Activated CD4-positive, alpha-beta T cell treated with anti-CD3 and anti-CD28 coated beads for 48 hours (primary cell): ENCODE measurements around the gene VSTM5.
"Not testable (repeated sequence)": the region's sequence is repeated elsewhere in the genome, so short reads cannot be mapped to it uniquely, and the experiment has no call there.

Experiments used
- DNase-seq: peaks from one replicate; pipeline ENCODE4 v3.0.0-alpha.2; 2020

VSTM5 gene

GRCh38 chr11:93784935-93785360 lies 65.5 kb downstream of the VSTM5 start:
- peak; percentile 44 for DNase-seq

- DNase-seq, result peak; percentile 93
Observed at GRCh38 chr11:93784145-93784934, 66.1 kb downstream of the VSTM5 start, which contains the start of gene MED17. TSS of gene MED17 (plus strand) at chr11:93784282. CDS start at chr11:93784514, 232 bp downstream.

DNA sequence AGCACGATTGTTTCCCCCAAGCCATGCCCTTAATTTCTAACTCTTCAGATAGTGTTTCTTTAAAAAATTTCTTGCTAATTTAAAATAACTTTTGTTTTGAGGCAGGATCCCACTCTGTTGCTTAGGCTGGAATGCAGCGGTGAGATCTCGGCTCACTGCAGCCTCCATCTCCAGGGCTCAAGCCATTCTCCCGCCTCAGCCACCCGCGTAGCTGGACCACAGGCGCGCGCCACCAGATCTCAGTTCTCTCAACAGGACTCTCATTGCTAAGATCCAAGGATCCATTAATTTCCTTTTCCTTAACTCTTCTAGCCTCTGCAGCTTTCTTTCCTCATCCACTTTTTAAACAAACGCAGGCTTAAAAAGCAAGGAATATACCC lies 66.7 kb downstream of the VSTM5 start:
- no peak for DNase-seq

GRCh38 chr11:93783362-93783761 lies 67.1 kb downstream of the VSTM5 start:
- DNase-seq, result no peak

- DNase-seq, result peak; percentile 21
Observed at GRCh38 chr11:93775289-93775688, 75.1 kb downstream of the VSTM5 start.

- not testable (repeated sequence) for DNase-seq
Observed at GRCh38 chr11:93774560-93774959, 75.9 kb downstream of the VSTM5 start.

DNA sequence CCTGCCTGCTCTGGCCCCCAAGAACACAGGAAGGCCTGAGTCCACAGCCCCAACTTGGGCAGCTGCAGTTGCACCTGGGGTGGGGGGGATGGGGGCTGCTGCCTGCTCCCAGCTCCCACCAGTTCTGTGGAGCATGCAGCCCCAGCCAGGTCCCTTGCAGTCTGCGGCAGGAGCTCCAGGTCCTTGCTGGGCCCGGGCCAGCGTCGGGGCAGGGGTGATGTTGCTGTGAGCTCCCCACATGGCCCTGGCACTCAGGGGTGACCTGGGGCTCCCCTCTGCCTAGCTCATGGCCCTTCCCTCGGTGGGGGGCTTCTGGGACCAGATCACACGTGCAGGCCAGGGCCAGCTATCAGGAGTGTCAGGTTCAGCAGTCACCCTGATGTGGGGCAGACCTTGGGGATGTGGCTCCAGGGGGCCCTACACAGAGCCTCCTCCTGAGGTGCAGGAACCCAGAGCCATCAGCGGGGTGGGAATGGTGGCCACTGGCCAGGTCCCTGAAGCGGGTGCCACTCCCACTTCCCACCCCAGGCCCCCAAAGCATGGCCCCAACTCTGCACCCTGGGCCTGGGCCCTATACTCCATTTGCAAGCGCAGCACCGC lies 76.7 kb downstream of the VSTM5 start:
- DNase-seq, result no peak

- DNase-seq, result no peak
Observed at GRCh38 chr11:93773045-93773477, 77.4 kb downstream of the VSTM5 start.

DNA sequence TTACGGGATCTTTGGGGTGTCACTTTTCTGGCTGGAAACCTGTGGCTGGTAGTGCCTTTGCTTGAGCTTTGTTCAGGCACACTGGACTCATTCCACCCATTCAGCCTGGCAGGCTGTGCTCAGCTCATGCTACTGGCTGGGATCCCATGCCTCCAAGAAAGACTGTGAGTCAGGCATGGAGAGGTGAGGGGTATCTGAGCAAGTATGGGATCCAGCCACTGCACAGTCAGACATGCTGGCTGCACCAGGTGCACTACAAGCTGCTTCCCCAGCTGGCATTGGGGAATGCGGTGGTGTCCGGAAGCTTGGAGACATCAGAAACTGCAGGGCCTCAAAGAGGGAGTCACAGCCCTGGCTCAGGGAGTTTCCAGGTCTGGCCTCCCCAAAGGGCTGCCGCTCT lies 78.3 kb downstream of the VSTM5 start:
- no peak for DNase-seq

DNA sequence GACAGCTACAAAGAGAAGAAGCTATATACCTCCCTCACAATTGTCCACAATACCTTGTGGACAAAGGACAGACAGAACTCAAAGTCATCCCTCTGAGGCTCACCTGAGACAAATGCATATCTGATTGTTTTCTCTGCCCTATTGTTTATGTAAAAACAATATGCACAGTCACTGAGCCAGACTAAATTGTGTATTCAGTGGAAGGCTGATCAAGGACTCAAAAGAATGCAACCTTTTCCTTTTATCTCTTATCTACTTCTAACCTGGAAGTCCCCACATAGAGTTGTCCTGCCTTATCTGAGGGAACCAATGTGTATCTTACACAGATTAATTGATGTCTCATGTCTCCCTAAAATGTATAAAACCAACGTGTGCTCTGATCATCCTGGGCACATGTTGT lies 80.3 kb downstream of the VSTM5 start:
- DNase-seq, result no peak
